ENCODE results near the gene FERMT3.

FERMT3 gene

DNA sequence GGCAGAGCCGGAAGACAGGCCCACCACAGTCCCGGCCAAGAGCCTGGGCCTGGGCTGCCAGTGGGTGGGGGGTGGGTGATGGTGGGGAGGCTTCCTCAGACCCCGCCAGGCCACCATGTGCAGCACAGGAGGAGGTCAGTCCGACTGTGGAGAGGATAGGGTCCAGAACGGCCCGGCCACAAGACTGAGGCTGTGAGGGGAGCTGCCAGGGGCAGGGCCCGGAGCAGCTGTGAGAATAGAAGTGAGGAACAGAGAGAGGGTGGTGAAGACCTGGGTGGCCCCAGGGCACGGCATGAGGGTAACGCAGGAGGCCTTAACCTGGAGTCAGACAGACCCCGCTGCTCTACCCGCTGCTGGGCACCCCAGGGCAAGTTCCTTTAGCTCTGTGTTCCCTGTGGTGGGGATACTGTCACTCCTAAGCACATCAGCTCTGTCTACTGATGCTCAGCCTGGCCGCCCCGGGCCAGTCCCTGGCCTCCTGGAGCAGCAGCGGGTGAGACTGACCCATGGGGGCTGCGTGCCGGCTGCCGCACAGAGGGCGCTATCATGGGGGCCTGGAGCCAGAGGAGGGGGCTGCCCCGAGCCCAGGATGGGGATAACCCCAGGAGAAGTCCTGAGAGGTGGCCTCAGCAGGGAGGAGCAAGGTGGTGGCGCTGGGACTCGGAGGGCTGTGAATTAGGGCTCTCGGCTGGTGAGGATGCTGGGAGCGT lies 1.7 kb downstream of the FERMT3 start:
- Histone ChIP-seq H3K4me3 (ENCODE audit: insufficient read depth, low read depth, low read length) (no peak overlapping the region), H3K36me3 (ENCODE audit: control insufficient read depth, insufficient read depth, low read length) (peaks cover 11% of the 10 kb centered on the region), H3K9me3 (ENCODE audit: control insufficient read depth, low read length) (no peaks in the 10 kb centered on the region), H3K27me3 (ENCODE audit: control insufficient read depth, insufficient read depth, low read length, poor library complexity, severe bottlenecking) (no peaks in the 10 kb centered on the region), H3K27ac (ENCODE audit: insufficient read depth, low read depth, low read length, poor library complexity, severe bottlenecking) (no peak overlapping the region), H3K4me1 (ENCODE audit: control insufficient read depth, insufficient read depth, low read length) (no peaks in the 10 kb centered on the region)
- 93 to 95% methylated on average over 23 of the region's 23 CpGs for WGBS, 2 experiments

DNA sequence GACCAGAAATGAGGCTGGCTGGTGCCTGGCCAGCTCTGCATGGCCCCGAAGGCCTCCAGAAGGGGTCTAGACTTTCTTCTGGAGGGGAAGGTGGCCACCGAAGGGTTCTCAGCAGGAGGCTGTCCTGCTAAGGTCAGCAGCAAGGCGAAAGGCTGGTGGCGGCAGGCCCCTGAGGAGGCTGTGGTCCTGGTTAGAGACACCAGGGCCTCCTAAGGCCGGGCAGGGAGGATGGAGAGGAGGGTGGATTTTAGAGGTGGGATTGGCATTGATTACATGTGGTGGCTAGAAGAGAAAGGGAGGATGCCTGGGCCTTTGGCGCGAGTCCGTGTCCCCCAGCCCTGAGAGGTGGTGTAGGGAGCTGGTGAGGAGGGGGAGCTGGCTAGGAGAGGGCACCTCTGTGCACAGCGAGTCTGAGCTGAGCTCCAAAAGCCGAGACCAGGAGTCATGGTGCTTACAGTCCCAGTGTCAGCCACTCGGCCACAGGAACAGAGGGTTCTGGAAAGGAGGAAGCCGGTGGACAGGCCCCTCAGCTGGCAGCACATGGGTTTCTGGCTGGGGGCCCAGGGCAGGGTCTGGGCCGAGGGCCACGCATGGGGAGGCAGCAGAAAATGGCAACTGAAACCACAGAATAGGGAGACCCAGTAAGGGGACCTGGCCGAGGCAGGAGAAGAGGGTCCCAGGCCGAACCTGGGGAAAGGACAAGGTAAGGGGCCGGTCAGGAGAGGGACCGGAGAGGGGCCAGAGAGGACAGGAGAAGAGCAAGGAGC lies 2.5 kb downstream of the FERMT3 start:
- Histone ChIP-seq H3K27me3 (ENCODE audit: control insufficient read depth, insufficient read depth, low read length, poor library complexity, severe bottlenecking) (no peaks in the 10 kb centered on the region), H3K27ac (ENCODE audit: insufficient read depth, low read depth, low read length, poor library complexity, severe bottlenecking) (no peak overlapping the region), H3K36me3 (ENCODE audit: control insufficient read depth, insufficient read depth, low read length) (peaks cover 6% of the 10 kb centered on the region), H3K4me3 (ENCODE audit: insufficient read depth, low read depth, low read length) (no peak overlapping the region), H3K4me1 (ENCODE audit: control insufficient read depth, insufficient read depth, low read length) (no peaks in the 10 kb centered on the region), H3K9me3 (ENCODE audit: control insufficient read depth, low read length) (no peaks in the 10 kb centered on the region)
- WGBS, 2 experiments, result 89 to 91% methylated on average over 18 of the region's 18 CpGs

- H3K27ac ChIP-seq (ENCODE audit: insufficient read depth, low read depth, low read length, poor library complexity, severe bottlenecking), result no peak overlapping the region
- no peaks in the 10 kb centered on the region for H3K9me3 ChIP-seq (ENCODE audit: control insufficient read depth, low read length)
- no peaks in the 10 kb centered on the region for H3K27me3 ChIP-seq (ENCODE audit: control insufficient read depth, insufficient read depth, low read length, poor library complexity, severe bottlenecking)
- H3K4me3 ChIP-seq (ENCODE audit: insufficient read depth, low read depth, low read length), result no peak overlapping the region
- 91 to 93% methylated on average over 8 of the region's 8 CpGs for WGBS, 2 experiments
- H3K4me1 ChIP-seq (ENCODE audit: control insufficient read depth, insufficient read depth, low read length), result no peaks in the 10 kb centered on the region
- H3K36me3 ChIP-seq (ENCODE audit: control insufficient read depth, insufficient read depth, low read length), result peaks cover 5% of the 10 kb centered on the region
Measured at GRCh38 chr11:64209563-64209843, 3.0 kb downstream of the FERMT3 start.

GRCh38 chr11:64210301-64211020 lies 3.9 kb downstream of the FERMT3 start:
- no peak overlapping the region for H3K4me3 ChIP-seq (ENCODE audit: insufficient read depth, low read depth, low read length)
- H3K36me3 ChIP-seq (ENCODE audit: control insufficient read depth, insufficient read depth, low read length), result peaks cover 1% of the 10 kb centered on the region
- no peaks in the 10 kb centered on the region for H3K27me3 ChIP-seq (ENCODE audit: control insufficient read depth, insufficient read depth, low read length, poor library complexity, severe bottlenecking)
- no peak overlapping the region for H3K27ac ChIP-seq (ENCODE audit: insufficient read depth, low read depth, low read length, poor library complexity, severe bottlenecking)
- no peaks in the 10 kb centered on the region for H3K4me1 ChIP-seq (ENCODE audit: control insufficient read depth, insufficient read depth, low read length)
- no peaks in the 10 kb centered on the region for H3K9me3 ChIP-seq (ENCODE audit: control insufficient read depth, low read length)
- WGBS, 2 experiments, result 95 to 96% methylated on average over 24 of the region's 24 CpGs

DNA sequence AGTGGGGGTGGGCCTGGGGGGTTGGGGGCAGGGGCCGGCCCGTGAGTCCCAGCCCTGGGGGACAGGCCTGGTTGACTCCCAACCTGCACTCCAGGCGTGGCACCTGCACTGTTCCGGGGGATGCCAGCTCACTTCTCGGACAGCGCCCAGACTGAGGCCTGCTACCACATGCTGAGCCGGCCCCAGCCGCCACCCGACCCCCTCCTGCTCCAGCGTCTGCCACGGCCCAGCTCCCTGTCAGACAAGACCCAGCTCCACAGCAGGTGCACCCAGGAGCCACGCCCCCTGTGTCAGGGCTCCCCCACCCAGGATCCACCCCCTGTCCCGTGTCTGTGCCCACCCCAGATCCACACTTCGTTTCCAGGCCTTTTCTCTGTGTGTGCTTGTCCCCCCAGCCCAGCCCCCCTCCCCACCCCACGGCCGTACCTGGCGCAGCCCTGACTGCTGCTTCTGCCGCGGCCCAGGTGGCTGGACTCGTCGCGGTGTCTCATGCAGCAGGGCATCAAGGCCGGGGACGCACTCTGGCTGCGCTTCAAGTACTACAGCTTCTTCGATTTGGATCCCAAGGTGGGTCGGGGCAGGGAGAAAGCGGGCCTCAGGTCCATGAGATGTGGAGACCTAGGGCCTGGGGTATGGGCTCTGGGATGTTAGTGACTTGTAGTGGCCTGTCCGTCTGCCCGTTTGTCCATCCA lies 4.8 kb downstream of the FERMT3 start:
- Histone ChIP-seq H3K36me3 (ENCODE audit: control insufficient read depth, insufficient read depth, low read length) (no peaks in the 10 kb centered on the region), H3K4me3 (ENCODE audit: insufficient read depth, low read depth, low read length) (no peak overlapping the region), H3K27me3 (ENCODE audit: control insufficient read depth, insufficient read depth, low read length, poor library complexity, severe bottlenecking) (no peaks in the 10 kb centered on the region), H3K4me1 (ENCODE audit: control insufficient read depth, insufficient read depth, low read length) (no peaks in the 10 kb centered on the region), H3K27ac (ENCODE audit: insufficient read depth, low read depth, low read length, poor library complexity, severe bottlenecking) (no peak overlapping the region), H3K9me3 (ENCODE audit: control insufficient read depth, low read length) (no peaks in the 10 kb centered on the region)
- WGBS, 2 experiments, result 94 to 95% methylated on average over 30 of the region's 30 CpGs

GRCh38 chr11:64216879-64217278 lies 10.4 kb downstream of the FERMT3 start:
- H3K36me3 ChIP-seq (ENCODE audit: control insufficient read depth, insufficient read depth, low read length), result no peaks in the 10 kb centered on the region
- H3K27ac ChIP-seq (ENCODE audit: insufficient read depth, low read depth, low read length, poor library complexity, severe bottlenecking), result no peak overlapping the region
- H3K4me1 ChIP-seq (ENCODE audit: control insufficient read depth, insufficient read depth, low read length), result no peaks in the 10 kb centered on the region
- H3K9me3 ChIP-seq (ENCODE audit: control insufficient read depth, low read length), result no peaks in the 10 kb centered on the region
- no peak overlapping the region for H3K4me3 ChIP-seq (ENCODE audit: insufficient read depth, low read depth, low read length)
- WGBS, 2 experiments, result 85 to 92% methylated on average over 6 of the region's 6 CpGs
- H3K27me3 ChIP-seq (ENCODE audit: control insufficient read depth, insufficient read depth, low read length, poor library complexity, severe bottlenecking), result no peaks in the 10 kb centered on the region

GRCh38 chr11:64218628-64219353 lies 12.3 kb downstream of the FERMT3 start:
- Histone ChIP-seq H3K4me1 (ENCODE audit: control insufficient read depth, insufficient read depth, low read length) (no peaks in the 10 kb centered on the region), H3K27me3 (ENCODE audit: control insufficient read depth, insufficient read depth, low read length, poor library complexity, severe bottlenecking) (no peaks in the 10 kb centered on the region), H3K4me3 (ENCODE audit: insufficient read depth, low read depth, low read length) (no peak overlapping the region), H3K36me3 (ENCODE audit: control insufficient read depth, insufficient read depth, low read length) (no peaks in the 10 kb centered on the region), H3K27ac (ENCODE audit: insufficient read depth, low read depth, low read length, poor library complexity, severe bottlenecking) (no peak overlapping the region), H3K9me3 (ENCODE audit: control insufficient read depth, low read length) (no peaks in the 10 kb centered on the region)
- 90 to 93% methylated on average over 11 of the region's 11 CpGs for WGBS, 2 experiments

- WGBS, 2 experiments, result 94 to 95% methylated on average over 7 of the region's 7 CpGs
- no peaks in the 10 kb centered on the region for H3K9me3 ChIP-seq (ENCODE audit: control insufficient read depth, low read length)
- H3K27ac ChIP-seq (ENCODE audit: insufficient read depth, low read depth, low read length, poor library complexity, severe bottlenecking), result no peak overlapping the region
- no peak overlapping the region for H3K4me3 ChIP-seq (ENCODE audit: insufficient read depth, low read depth, low read length)
- H3K36me3 ChIP-seq (ENCODE audit: control insufficient read depth, insufficient read depth, low read length), result no peaks in the 10 kb centered on the region
- H3K4me1 ChIP-seq (ENCODE audit: control insufficient read depth, insufficient read depth, low read length), result no peaks in the 10 kb centered on the region
- no peaks in the 10 kb centered on the region for H3K27me3 ChIP-seq (ENCODE audit: control insufficient read depth, insufficient read depth, low read length, poor library complexity, severe bottlenecking)
Measured at GRCh38 chr11:64219354-64219684, 12.8 kb downstream of the FERMT3 start.

GRCh38 chr11:64219755-64220154 lies 13.2 kb downstream of the FERMT3 start:
- 94% methylated on average over 10 of the region's 10 CpGs for WGBS, 2 experiments
- H3K9me3 ChIP-seq (ENCODE audit: control insufficient read depth, low read length), result no peaks in the 10 kb centered on the region
- no peaks in the 10 kb centered on the region for H3K4me1 ChIP-seq (ENCODE audit: control insufficient read depth, insufficient read depth, low read length)
- no peaks in the 10 kb centered on the region for H3K27me3 ChIP-seq (ENCODE audit: control insufficient read depth, insufficient read depth, low read length, poor library complexity, severe bottlenecking)
- no peak overlapping the region for H3K27ac ChIP-seq (ENCODE audit: insufficient read depth, low read depth, low read length, poor library complexity, severe bottlenecking)
- H3K36me3 ChIP-seq (ENCODE audit: control insufficient read depth, insufficient read depth, low read length), result no peaks in the 10 kb centered on the region
- no peak overlapping the region for H3K4me3 ChIP-seq (ENCODE audit: insufficient read depth, low read depth, low read length)
